Stimulated activated CD4-positive, alpha-beta T cell treated with anti-CD3 and anti-CD28 coated beads, TNF-alpha, amount 100 ng/mL, for 4 hours (primary cell): ENCODE data around the gene BTN1A1.
"Not testable (repeated sequence)": the region's sequence is repeated elsewhere in the genome, so short reads cannot be mapped to it uniquely, and the experiment has no call there.

Source experiments
- DNase-seq, 3 experiments: peaks; one replicate each; pipeline ENCODE4 v3.0.0-alpha.2; 2020; ENCODE audit warnings: low read depth in 3 of 3

The BTN1A1 gene

DNA sequence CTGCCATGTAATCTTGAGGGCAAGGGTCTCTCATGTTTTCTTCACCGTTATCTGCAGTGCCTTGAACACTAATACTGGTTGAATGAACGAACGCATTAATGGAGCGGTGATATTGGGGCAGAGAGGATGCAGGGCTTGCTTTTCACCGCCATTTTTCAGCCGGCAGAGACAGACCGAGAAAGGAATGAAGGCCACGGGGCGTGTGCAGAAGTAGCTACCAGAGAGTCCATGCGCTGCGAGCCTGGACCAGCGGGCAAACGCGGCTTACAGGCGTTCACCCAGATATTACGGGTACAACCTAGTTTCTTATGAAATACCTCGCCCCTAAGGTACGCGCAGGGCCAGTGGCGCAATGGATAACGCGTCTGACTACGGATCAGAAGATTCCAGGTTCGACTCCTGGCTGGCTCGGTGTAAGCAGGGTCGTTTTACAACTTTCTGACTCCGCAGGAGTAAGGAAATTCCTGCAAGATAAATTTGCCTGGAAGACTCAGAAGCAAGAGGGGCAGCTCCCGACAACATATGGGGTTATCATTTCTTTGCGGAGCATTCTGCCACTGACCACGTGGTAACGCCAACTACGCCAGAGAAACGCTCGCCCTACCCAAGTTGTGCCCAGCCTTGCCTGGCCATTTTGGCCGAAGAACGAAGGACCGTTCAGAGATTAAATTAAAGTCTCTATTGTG lies 37.2 kb downstream of the BTN1A1 start:
- peak; percentile 82 to 87 (median 87) for DNase-seq

DNA sequence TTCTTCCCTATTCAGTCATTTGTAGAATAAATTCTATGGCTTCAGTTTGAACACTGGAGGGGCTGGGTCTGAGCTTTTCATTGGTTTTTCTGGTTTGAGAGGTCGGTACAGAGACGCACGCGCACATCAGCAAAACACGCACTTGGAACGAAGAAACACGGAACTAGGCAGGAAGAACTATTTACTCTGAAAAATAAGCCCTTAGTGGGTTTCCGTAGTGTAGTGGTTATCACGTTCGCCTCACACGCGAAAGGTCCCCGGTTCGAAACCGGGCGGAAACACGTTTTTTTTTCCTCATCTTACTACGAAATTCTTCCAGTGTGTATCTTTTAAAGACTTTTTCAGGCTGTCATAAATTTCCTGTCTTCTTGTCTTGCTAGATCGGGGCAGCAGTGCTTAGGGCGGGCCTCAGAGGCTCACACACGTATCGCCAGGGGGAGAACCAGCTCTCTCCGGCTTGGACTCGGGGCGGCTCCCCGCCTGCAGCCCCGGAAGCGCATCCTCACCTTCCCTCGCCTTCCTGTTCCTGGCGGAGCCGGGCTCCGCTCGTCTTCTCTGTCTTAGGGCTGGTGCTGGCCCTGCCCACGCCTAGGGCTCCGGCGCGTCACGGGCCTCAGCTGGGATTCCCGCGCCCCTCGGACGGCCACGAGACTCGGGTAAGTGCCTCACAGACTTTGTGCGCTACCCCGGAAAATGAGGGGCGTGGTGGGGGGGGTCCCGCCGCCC lies 37.9 kb downstream of the BTN1A1 start, which contains the start of gene HMGN4:
TSS of gene HMGN4 (plus strand) at position 521 of the 726 bp plus-strand sequence. CDS start 6,841 bp downstream, outside the sequence.
- peak; percentile 54 to 73 (median 62) for DNase-seq

DNA sequence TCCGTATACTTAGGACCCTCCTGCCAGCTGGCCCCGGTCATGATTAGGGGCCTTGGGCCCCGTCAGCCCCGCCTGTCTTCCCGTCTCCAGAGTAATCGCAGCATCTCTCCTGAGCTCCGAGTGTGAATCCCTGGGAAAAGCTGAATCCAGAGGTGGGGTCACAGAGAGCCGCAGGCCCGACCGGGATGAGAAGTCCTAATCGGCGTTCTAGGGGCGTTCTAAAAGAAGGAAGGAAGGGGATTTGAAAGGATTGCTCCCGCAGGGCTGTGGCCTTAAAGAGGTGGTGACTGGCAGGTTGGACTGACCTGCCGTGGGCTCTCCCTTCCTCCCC lies 38.4 kb downstream of the BTN1A1 start:
- no peak for DNase-seq

DNA sequence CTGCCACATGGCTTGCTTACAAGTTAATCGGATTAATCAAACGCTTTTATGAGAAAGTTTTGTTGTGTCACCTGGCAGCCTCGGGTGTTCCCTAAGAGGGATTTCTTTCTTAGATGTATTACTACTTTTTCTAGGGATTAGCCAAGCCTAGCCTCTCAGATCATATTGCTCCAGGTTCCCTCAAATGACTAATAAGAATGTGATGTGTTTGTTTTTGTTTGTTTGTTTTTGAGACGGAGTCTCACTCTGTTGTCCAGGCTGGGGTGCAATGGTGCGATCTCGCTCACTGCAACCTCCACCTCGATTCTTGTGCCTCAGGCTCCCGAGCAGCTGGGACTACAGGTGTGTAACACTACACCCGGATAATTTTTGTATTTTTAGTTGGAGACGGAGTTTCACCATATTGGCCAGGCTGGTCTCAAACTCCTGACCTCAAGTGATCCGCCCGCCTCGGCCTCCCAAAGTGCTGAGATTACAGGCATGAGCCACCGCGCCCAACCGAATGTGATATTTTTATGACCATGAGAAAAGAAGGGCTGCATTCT lies 39.0 kb downstream of the BTN1A1 start:
- DNase-seq: no peak

DNA sequence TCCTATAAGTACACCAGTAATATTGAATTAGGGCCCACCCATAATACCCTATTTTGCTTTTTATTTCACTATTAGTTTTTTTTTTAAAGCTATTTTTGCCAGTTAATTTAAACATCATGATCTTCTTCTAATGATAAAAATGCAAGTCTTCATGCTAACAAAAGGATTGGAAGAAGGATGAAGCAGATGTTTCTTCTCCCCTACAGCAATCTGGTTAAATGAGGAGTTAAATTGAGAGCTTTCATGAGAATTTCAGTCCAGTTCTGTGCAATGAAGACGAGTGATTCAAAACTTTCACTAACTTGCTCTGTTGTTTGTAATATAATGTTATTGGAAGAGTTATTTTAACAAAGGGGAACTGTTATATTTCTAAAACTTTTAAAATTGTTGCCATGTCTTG lies 41.5 kb downstream of the BTN1A1 start:
- no peak for DNase-seq

DNA sequence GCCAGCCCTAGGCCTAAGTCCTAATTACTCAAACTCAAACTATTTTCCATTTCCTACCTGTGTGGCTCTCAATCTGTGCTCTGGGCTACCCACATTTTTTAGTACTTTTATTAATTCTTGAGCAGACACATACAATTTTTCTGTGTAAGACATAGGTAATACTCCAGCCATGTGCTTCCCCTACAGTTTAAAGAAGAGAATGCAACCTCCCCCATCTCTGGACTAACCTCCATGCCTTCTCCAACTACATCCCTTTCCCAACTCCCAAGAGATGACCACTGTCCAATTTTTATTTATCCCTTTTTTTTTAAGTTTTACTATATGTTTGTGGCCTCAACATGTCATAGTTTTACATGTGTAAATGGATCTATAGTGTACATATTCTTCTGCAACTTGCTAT lies 43.9 kb downstream of the BTN1A1 start:
- DNase-seq: no peak

DNA sequence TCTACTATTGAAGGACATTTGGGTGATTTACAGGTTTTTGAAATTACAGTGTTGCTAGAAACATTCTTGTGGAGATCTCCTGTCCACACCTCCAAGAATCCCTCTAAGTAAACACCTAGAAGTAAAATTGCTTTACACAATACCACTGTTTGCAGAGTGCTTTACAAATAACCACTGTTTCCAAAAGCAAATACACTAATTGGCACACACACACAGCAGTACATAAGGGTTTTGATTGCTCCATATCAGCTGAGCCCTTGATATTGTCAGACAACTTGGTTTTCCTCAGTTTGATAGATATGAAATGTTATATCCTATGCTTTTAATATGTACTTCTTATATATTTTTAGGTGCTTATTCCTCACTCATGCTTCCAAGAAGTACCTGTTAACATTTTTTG lies 44.4 kb downstream of the BTN1A1 start:
- no peak for DNase-seq

DNA sequence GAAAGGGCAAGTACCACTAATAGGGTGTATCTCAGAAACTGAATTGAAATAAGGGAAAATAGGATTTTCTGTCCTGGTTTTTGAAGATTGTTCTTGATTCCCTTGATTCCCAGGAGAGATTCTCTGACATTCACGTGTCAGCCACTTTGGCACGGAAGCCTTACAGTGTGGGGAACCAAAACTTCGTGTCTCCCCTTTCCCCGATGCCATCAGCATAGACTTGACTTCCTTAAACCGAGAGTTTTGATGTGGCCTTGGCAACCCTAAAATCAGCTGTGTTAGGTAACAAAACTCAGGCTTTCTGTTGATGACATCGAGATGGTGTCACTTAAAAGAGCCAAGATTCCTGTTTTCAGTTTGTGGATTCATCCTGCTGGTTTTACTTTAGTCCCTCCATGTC lies 45.5 kb downstream of the BTN1A1 start:
- DNase-seq: no peak

DNA sequence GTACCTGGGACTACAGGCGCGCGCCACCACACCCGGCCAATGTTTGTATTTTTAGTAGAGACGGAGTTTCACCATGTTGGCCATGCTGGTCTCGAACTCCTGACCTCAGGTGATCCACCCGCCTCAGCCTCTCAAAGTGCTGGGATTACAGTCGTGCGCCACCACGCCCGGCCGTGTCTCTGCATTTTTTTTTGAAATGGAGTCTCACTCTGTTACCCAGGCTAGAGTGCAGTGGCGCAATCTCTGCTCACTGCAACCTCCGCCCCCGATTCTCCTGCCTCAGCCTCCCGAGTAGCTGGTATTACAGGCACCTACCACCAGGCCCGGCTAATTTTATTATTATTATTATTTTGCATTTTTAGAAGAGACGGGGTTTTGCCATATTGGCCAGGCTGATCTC lies 47.3 kb downstream of the BTN1A1 start:
- not testable (repeated sequence) for DNase-seq

DNA sequence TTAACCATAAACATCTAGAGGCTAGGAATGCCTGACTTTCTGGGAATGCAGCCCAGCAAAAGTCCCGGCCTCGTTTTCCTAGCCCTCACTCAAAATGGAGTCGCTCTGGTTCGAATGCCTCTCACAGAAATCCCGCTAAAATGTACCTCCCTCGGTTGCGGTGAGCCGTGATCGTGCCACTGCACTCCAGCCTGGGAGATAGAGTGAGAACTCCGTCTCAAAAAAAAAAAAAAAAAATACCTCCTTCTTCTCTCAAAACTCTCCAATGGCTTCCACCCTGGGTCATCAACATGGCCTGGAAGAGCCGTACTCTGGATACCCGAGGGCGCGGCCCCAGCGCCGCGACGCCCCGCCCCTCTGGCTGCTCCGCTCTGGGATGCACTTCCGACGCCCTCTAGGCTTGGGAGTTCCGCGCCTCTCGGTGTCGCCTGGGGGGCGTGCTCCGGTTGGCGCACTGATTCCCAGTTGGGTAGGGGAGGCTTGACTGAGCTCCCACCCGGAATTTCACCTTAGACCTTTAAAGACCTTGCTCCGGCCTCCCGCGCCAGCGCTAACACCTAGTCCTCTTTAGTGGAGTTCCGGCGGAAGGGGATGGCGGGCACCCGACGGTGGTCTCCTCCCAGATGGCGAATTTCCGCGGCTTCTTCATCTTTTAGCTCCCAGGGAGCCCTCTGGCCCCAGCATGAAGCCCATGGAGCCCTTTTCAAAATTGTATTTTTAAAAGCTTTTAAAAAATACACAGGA lies 50.3 kb downstream of the BTN1A1 start:
- DNase-seq: no peak

DNA sequence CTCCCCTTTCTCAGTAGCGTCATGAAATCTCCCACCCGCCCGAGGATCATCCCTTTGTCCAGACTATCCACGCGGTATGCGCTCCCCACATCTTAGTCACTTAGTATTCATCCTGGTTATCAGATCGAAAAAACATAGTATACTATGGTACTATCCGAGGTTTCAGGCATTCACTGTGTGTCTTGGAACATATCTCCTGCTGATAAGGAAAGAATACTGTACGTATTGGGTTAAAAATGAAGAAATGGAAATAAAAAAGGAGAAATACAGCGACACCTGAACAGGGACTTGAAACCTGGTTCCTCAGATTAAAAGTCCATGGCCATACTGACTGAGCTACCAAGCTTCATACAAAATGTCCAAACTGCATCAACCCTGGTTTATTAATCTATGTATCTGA lies 52.1 kb downstream of the BTN1A1 start:
- DNase-seq: no peak

DNA sequence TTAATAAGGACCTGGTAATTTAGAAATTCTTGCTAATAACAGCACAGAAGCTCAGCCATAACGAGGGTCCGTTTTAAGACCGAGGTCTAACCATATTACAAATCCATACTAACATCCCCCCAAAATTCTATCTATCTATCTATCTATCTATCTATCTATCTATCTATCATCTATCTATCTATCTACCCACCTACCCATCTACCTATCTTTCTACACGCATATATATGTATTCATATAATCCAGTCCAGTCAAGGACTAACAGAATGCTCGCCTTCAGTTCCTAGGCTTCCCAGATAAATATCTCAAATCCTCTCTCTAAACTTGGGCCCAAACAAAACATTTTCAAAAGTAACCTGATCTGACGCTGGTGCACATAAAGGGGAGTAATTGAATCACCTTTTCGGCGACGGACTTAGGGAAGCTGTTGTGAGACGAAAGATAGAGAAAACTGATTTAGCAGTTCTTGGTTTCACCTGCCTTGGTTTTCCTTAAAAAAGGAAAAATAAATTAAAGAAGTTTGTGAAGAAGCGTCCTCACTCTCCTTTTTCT lies 52.6 kb downstream of the BTN1A1 start:
- DNase-seq: no peak

DNA sequence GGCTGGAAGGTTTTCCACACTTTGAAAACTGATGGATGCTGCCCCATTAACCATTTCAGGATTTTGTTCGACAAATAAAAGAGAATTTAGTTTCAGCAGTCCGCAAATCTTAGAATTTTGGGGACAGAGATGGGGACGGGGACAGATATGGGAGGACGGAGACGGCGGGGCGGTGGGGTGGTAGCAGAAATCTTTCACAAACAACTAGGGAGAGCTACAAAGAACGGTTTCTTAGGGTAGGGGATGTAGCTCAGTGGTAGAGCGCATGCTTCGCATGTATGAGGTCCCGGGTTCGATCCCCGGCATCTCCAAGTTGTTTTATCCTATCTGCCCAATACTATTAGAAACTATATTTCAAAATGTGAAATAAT lies 53.1 kb downstream of the BTN1A1 start:
- DNase-seq: peak; percentile 65 to 73 (median 70)

DNA sequence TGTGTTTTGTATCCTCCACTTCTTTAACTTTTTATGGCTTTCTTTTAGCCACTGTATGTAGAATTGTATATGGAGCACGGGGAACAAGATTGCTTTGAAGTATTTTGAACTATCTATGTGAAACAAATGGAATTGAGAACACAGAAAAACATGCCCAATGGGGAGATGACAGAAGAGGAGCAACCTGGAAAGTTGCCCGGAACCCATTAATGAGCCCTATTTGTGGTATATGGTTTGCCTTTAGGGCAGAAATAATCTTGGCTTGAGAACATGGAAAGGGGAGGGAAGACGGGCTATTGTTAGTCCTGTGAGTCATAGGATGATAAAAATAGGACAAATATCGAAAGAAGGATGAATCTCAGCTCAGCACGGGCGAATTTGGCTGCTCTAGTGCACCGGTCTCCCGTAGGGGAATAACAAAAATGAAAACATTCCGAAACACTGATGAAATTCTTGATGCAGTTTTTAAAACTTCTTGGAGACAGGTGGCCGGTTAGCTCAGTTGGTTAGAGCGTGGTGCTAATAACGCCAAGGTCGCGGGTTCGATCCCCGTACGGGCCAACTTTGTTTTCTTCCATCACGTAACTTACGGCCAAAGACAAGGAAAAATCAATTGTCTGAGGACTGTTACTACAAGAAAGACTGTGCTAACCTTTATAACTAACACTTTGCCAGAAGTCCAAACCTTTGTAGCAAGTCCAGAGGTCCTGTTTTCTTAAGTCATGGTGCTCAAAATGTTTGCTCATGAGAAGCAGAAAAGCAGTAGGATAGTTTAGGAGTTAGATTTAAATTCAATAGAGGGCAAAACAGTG lies 53.7 kb downstream of the BTN1A1 start:
- DNase-seq: peak; percentile 70 to 80 (median 74)

DNA sequence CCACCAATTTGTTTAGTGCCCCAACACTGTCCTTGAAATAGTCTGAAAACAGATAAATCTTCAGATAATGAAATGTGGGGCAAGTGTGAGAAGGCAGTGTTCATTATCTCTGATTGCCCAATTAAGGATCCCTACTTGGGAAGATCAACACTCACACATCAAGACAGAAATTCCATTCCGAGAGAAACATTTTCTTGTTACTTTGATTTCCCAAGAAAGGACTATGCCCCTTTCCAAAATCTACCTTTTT lies 54.3 kb downstream of the BTN1A1 start:
- DNase-seq: no peak

DNA sequence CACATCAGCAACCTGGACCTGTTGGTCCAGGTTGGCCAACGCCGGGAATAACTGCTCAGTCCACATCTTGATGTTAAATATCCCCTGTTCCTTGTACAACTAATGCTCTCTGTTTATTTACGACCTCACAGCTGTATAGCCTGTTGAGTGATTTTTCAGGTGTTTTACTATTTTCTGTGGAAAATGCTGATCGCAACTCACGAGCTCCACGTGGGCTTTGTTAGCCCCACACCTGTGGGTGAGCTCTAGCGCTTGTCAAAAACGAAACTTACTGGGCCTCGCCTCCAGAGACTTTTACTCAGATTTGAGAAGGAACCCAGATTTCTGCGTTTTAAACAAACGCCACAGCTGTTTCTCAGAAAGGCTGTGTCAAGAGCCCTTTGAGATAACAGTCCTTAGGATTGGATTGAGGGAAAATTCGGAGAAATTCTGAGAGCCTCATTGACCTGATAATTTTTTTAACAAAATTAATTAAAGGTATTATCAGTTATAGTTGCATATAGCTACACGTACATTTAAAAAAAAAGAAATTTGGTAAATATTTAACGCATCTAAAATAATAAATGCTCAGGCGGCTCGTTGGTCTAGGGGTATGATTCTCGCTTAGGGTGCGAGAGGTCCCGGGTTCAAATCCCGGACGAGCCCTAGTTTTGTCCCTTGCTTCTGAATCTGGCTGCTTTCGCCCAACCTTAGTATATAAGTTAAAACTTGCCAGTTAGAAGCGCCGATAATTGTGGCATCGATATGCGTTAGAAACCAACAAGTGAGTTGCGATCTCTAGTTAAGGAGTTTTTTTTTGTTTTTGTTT lies 54.8 kb downstream of the BTN1A1 start:
- DNase-seq: no peak

DNA sequence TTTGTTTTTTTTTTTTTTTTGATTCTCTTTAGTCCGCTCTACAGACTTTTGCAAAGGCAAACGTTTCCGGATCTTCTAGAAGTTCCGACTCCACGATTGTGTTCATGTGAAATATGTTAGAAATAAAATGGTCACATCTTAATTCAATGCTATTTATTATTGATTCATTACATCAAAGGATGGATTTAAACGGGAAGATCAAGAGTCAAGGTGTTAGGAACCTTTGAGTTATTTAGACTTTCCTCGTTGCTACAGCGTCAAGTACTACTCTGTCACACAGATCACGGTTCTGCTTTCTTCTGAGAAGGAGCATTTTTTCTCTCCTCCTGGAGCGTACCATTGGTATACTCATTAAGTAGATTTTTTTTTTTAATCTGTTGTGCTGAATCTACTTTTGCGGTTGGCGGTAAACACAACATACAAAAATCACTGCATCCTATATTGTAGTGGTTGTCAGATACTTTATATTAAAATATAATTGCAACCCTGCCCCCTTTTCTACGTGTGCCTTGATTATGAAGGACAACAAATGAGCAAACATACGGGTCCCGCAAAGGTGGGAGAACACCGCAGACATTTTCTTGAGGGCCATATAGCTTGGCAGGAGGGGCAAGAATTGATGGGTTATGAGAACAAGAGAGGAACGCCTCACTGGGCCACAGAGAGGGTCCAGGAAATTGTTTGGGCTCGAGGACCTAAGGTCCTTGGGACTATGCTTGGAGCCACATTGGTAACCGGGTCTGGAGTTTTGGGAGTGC lies 55.6 kb downstream of the BTN1A1 start:
- DNase-seq: no peak

DNA sequence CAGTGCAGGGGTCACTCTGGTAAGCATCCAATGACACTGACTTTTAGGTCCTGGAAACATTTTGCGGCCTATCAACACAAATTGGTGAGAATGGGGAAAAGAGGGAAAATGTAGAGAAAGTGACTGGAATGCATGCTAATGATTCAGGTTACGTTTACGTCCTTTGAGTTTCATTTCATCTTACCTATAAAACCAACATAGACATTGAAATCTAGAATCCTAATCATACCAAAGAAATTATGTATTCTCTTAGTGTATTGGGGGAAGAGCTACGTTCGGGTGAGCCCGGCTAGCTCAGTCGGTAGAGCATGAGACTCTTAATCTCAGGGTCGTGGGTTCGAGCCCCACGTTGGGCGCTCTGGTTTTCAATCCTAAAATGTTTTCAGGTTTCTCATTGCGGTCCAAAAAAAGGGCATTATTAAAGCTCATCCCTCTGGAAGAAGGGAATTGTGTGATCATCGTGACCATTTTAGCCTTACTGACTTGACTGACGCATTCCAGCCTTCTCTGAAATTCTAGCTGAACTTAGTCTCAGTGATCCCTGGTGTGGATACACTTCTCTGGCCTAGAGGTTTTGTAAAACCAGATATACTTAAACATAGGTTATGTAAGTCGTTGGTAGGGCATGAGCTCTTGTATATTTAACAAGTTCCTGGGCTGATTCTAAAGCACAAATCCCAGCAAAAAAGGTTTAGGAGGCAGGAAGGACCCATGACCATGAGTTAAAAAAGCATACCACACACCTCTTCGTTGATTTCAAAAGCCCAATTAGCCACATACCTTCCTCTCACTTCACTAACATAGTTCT lies 56.4 kb downstream of the BTN1A1 start:
- DNase-seq: no peak
